NCI-H2196 treated with DMSO at 0.1 percent for 48 hours (cell line): ENCODE results near the gene PEX12.
"Not testable (repeated sequence)": the region's sequence is repeated elsewhere in the genome, so short reads cannot be mapped to it uniquely, and the experiment has no call there.

Source experiments
- DNase-seq: peaks from one replicate; lab custom pipeline; 2025; ENCODE audit not compliant: unreplicated experiment; lab: John Stamatoyannopoulos, UW

PEX12 gene

DNA sequence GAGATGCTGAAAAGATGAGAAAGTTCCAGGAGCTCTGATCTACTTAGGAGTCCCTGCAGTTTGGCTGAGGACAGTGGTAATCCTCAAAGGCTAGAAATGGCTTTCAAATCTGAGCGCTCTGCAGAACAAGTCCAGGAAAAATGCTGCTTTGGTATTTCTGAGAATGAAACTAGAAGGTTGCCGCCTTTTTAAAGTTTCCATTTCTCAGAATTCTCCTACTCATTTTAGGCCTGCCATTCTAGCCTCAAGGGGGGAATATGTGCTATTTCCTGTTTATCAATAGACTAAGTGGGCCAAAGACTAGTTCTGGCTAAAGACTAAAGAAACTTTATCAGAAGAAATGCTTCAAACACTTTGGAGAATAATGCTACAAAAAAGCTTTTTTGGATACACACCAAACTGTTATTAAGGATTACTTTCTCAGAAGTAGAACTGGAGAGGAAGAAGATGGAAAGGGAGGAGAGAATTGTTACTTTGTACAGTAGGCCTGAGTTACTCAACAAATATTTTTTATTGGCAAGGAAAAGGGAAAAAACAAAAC lies 40.7 kb downstream of the PEX12 start, which contains the start of gene SLFN12L:
Gene SLFN12L (minus strand): TSS at position 78 of the 541 bp plus-strand sequence. CDS start 15,314 bp downstream, outside the sequence.
- DNase-seq, result no peak

DNA sequence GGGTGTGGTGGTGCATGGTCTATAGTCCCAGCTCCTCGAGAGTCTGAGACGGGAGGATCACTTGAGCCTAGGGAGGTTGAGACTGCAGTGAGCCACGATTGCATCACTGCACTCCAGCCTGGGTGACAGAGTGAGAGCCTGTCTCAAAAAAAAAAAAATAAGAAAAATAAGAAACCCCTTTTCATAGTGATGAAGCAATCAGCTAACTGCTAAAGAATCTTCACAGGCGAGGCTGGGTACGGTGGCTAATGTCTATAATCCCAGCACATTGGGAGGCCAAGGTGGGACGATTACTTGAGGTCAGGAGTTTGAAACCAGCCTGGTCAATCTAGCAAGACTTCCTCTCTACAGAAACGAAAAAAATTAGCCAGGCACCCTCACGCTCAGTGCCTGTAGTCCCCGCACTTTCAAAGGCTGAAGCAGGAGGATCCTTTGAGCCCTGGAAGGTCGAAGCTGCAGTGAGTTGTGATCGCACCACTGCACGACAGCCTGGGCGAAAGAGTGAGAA lies 41.7 kb downstream of the PEX12 start:
- DNase-seq, result no peak

DNA sequence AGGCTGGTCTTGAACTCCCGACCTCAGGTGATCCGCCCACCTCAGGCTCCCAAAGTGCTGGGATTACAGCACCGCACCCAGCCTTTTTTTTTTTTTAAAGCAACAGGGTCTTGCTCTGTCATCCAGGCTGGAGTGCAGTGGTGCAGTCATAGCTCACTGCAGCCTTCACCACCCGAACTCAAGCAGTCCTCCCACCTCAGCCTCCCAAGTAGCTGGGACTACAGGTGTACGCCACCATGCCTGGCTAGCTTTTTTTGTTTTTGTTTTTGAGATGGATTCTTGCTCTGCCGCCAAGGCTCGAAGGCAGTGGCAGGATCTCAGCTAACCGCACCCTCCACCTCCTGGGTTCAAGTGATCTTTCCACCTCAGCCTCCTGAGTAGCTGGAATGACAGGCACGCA lies 43.0 kb downstream of the PEX12 start:
- not testable (repeated sequence) for DNase-seq

DNA sequence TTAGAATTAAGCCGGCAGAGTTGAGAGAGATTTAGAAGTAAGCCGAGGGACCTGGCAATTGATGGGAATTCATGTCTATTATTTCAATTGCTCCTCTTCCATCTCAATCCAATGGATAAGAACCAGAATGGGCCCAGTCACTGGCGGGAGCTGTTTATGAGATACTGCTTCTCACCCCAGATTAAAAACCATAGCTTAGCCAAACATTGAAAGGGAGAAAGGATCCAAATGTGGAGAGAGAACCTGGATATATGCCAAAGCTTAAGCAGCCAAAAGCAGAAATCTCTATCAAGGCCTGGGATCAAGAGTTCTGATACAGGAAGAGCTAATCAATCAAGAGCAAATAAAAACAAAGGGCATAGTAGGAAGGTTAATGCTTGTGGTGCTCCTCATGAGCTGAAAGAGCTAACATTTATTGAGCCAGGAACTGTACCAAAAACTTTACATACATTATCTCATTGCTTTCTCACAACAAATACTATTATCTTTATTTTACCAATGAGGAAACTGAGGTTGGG lies 43.7 kb downstream of the PEX12 start:
- DNase-seq, result no peak

DNA sequence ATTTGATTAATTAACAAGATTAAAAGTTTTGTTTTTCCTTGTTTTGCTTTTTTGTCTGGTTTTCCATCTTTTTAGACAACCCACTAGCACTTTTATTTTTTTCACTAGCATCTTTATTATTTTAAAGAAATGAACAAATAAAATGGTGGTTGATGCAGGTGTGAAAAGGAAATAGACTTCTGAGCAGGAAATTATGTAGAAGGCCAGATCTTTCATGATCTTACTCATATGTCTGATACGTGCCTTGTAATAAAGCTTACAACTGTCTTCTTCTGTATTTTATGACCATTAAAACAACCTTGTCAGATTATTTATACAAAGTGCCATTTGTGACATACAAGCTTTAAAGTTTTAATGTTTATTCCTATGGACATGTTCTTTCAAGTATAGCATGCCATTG lies 47.2 kb downstream of the PEX12 start:
- no peak for DNase-seq

DNA sequence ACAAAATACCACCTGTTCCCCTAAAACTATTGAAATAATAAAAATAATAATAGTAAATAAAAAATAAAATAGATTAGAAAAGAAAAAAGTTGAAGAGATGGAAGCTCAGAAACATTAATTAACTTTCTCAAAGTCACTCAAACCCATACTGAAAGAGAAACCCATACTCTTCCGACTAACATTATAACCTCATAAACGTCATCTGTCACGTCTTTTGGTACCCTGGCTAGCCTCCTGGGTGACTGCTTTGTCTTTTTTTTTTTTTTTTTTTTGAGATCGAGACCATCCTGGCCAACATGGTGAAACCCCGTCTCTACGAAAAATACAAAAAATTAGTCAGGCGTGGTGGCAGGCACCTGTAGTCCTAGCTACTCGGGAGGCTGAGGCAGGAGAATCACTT lies 48.5 kb downstream of the PEX12 start:
- DNase-seq, result no peak

DNA sequence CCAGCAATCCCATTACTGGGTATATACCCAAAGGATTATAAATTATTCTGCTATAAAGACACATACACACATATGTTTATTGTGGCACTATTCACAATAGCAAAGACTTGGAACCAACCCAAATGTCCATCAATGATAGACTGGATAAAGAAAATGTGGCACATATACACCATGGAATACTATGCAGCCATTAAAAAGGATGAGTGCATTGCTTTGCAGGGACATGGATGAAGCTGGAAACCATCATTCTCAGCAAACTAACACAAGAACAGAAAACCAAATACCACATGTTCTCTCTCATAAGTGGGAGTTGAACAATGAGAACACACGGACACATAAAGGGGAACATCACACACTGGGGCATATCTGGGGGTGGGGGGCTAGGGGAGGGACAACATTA lies 49.0 kb downstream of the PEX12 start:
- not testable (repeated sequence) for DNase-seq
